PFSK-1 (cell line): ENCODE results near the gene HNRNPF.

ENCODE experiments used
- POLR2AphosphoS5 ChIP-seq: IDR thresholded peaks from 2 replicates; pipeline ENCODE4 v1.6.1; 2012; ENCODE audit warnings: low read depth, mild to moderate bottlenecking, control low read depth, low read length, moderate library complexity
- REST ChIP-seq, 2 experiments: IDR thresholded peaks; 2 replicates each; pipeline versions ENCODE4 v1.6.1 to v1.8.0; 2011 to 2012; ENCODE audit warnings: low read depth in 2 of 2, low read length in 2 of 2, control low read depth in 1 of 2, inconsistent platforms in 1 of 2, mild to moderate bottlenecking in 1 of 2, moderate library complexity in 1 of 2; ENCODE audit not compliant: insufficient read depth in 1 of 2

- TF ChIP-seq REST (IDR thresholded peaks at IDR 0.05; ENCODE audit: insufficient read depth in 1 of 2, low read depth in 2 of 2, low read length in 2 of 2) (no peak), POLR2AphosphoS5 (no peak)
Measured at GRCh38 chr10:43340619-43341018, 68.4 kb downstream of the HNRNPF start.
